Duodenal mucosa (tissue), 2 donors: ENCODE results near the gene EPHA5.

Experiments used
- H3K27ac ChIP-seq: one replicate; pipeline ENCODE4 v1.7.0; 2013; ENCODE audit warnings: low read depth, low read length
- H3K27me3 ChIP-seq, 2 donors: one replicate each; pipeline ENCODE4 v1.7.0; 2013; ENCODE audit warnings: low read length in 2 of 2, control low read depth in 1 of 2; ENCODE audit not compliant: insufficient read depth in 2 of 2, control insufficient read depth in 1 of 2
- H3K36me3 ChIP-seq, 2 donors: one replicate each; pipeline ENCODE4 v1.7.0; 2013; ENCODE audit warnings: low read length in 2 of 2, control low read depth in 1 of 2; ENCODE audit not compliant: insufficient read depth in 2 of 2, control insufficient read depth in 1 of 2
- H3K4me1 ChIP-seq, 2 donors: one replicate each; pipeline ENCODE4 v1.7.0; 2013; ENCODE audit warnings: low read length in 2 of 2, control low read depth in 1 of 2; ENCODE audit not compliant: insufficient read depth in 2 of 2, control insufficient read depth in 1 of 2
- H3K4me3 ChIP-seq, 2 donors: one replicate each; pipeline ENCODE4 v1.7.0; 2013; ENCODE audit warnings: low read length in 2 of 2, low read depth in 1 of 2
- H3K9ac ChIP-seq, 2 donors: one replicate each; pipeline ENCODE4 v1.7.0; 2013; ENCODE audit warnings: low read length in 2 of 2, low read depth in 1 of 2
- H3K9me3 ChIP-seq, 2 donors: one replicate each; pipeline ENCODE4 v1.7.0; 2013; ENCODE audit warnings: low read length in 2 of 2, control low read depth in 1 of 2; ENCODE audit not compliant: control insufficient read depth in 1 of 2

The EPHA5 gene

DNA sequence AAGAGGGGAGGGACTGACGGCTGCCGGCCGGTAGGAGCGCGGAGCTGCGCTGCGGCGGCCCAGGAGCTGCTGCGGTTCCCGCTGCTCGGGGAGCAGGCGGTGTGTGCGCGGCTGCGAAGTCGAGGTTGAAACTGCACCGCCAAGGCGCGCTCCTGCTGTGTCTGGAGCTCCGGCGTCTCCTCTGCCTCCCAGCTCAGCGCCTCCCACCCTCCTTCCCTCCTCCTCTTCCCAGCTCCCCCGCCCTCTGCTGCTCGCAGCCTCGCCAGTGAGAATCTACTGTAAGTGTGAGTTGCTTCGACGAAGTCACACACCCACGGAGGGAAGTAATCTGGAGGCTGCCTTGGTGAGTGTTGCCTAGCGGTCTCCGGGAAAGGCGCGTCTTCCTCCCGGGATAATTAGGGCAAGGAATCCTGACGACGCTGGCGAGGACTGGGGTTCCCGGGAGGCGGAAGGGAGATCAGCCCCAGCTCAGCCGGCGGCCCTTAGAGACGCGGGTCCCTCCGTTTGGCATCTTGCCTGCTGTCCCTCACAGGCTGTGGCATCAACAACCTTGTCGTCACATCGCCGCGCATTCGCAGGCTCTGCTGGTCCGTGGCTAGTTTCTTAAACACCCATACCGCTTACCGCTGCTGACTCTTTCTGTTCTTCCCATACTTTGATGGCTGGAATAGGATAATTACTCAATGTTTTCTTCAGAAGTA, at the start of gene EPHA5:
Gene EPHA5, minus strand, starts transcription at position 159 of the 701 bp plus-strand sequence. CDS start 747 bp downstream, outside the sequence.
- no peak within 1 kb of the TSS for H3K27ac ChIP-seq
- peaks cover 0 to 5% of the 10 kb centered on the region in 2 donors for H3K4me1 ChIP-seq
- no peak within 1 kb of the TSS for H3K9ac ChIP-seq
- no peaks in the 10 kb centered on the region for H3K36me3 ChIP-seq
- H3K9me3 ChIP-seq = no peaks in the 10 kb centered on the region
- H3K27me3 ChIP-seq = peaks cover 14 to 41% of the 10 kb centered on the region in 2 donors
- peak within 1 kb of the TSS; percentile 48 to 55 for H3K4me3 ChIP-seq

DNA sequence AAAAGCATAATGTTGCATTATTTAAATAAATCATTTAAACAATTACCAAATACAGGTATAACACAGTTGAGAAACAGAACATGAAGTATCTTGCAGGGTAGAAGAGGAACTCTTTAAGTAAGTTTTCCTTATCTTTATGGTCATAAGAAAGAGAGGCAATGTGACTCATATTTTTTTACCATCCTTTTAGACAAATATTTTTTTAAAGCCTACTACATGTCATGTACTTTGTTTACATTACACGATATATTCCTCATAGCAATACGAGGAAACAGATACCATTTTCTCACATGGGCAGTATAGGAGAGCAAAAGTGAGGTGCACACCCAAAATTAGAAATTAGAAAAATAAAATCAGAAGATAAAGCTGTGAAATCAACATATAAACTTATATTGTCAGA, 49.3 kb upstream of the EPHA5 start:
- Histone ChIP-seq H3K27me3 (no peaks in the 10 kb centered on the region), H3K27ac (no peak overlapping the region), H3K4me1 (no peaks in the 10 kb centered on the region), H3K36me3 (no peaks in the 10 kb centered on the region), H3K9ac (no peak overlapping the region), H3K4me3 (no peak overlapping the region), H3K9me3 (peaks cover 0 to 1% of the 10 kb centered on the region in 2 donors)

DNA sequence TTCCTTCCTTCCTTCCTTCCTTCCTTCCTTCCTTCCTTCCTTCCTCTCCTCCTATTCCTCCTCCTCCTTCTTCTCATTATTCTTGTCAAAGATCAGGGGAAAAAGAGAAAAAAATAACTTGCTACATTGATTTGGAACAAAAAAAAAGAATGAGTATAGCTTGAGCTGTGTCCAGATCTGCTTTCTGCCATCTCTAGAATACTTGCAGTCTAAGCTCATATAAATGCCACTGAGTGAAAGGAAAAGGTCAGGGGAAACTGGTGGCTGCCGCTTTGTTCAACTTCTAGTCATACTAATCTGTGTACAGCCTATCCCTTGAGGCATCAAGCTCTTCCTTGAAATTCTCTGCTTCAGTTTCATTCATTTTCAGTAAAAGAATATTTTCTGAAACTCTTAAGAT, 28.3 kb upstream of the EPHA5 start:
- Histone ChIP-seq H3K9ac (no peak overlapping the region), H3K27me3 (no peaks in the 10 kb centered on the region), H3K9me3 (no peaks in the 10 kb centered on the region), H3K4me1 (no peaks in the 10 kb centered on the region), H3K4me3 (no peak overlapping the region), H3K36me3 (no peaks in the 10 kb centered on the region), H3K27ac (no peak overlapping the region)

DNA sequence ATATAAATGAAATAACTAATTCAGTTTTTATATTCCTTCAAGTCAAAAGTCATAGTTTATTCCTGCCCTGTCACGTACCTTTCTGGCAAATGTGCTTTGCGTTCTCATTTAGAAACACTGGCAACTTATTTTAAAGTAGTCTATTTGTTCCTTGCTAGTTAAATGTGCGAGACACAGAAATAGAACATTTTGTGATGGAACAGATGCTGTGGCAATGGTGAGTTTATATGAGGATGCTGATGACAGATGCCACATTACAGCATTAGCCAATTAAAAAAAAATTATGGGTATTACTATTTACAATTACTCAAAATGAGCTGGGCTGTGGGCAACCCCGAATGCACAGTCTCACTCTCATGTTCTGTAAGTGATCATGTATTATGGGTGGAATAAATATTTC, 26.1 kb upstream of the EPHA5 start:
- Histone ChIP-seq H3K36me3 (no peaks in the 10 kb centered on the region), H3K4me1 (no peaks in the 10 kb centered on the region), H3K9ac (no peak overlapping the region), H3K9me3 (no peaks in the 10 kb centered on the region), H3K27me3 (no peaks in the 10 kb centered on the region), H3K27ac (no peak overlapping the region), H3K4me3 (no peak overlapping the region)

DNA sequence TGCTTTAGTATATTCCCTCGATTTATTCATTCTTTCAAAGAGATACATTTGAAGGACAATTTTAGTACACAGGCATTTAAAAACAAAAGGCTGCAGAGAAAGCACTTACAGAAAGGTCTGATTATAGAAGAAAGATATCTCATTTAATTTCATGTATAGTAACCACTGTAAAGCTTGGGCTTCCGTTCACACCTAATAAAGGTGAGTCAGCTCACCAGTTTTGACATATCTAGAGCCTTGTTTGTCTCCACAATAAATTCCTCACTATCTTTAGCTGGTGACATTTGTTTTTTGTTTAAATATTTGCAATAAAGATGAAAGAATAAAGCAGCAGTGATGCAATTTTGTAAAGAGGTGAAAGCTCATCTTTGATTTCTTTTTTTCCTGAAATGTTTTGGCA, 1.1 kb upstream of the EPHA5 start:
- Histone ChIP-seq H3K36me3 (no peaks in the 10 kb centered on the region), H3K27me3 (peaks cover 14 to 37% of the 10 kb centered on the region in 2 donors), H3K27ac (no peak overlapping the region), H3K9me3 (no peaks in the 10 kb centered on the region), H3K9ac (no peak overlapping the region), H3K4me3 (no peak overlapping the region), H3K4me1 (peaks cover 0 to 5% of the 10 kb centered on the region in 2 donors)

DNA sequence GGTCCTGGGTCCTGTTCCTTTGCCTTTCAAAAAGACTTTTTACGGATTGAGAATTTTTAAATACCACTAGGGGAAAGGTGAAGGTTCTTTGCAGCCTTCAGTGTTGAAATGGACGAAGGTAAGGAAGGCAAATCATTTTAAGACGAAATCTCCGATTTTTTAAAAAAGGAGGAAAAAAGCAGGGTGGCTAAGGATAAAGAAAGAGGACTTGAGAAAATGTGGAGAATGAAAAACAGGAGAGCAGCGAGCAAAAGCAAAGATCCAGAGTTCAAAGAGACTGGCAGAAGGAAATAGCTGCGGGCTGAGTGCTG, 314 bp downstream of the EPHA5 start:
- Histone ChIP-seq H3K4me1 (peaks cover 0 to 5% of the 10 kb centered on the region in 2 donors), H3K9ac (no peak overlapping the region), H3K36me3 (no peaks in the 10 kb centered on the region)

DNA sequence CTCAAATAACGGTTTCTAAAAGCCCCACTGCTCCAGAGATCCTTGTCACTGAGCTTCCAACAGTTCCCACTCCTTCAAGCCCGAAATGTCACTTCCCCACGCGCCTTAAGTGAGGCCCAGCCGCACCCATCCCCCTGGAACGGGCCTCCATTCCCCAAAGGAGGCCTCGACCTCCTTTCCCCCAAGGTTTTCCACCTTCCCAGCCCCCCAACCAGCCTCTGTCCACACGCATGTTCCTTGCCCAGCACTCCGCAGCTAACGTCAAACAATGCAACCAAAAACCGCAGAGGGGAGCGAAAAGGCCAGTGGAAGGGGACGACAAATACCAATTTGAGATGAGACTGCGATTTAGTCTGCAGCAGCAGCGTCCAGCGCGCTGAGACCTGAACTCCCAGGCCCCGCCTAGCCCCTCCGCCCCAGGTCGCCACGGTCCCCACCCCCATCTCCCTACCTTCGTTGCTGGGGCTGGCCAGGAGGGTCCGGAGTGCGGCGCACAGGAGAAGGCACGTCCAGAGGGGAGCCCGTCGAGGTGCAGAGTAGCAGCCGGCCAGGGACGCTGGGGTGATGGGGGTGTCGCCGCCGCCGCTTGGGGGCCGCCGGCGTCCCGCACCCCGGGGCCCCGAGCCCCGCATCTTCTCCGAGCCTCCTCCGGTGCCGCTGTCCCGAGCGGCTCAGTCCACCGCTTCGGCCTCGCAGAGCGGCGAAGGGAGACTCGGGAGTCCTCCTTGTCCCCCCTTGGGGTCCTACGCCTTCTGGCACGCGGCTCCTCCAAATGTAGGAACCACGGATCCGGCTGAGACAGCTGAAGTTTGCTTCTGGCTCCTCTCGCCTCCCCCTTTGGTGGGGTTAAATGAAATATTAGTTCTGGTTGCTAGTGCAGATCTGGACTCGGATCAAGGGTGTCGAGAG, 924 bp downstream of the EPHA5 start:
- H3K9me3 ChIP-seq = no peaks in the 10 kb centered on the region
- H3K27me3 ChIP-seq = peaks cover 14 to 41% of the 10 kb centered on the region in 2 donors
- no peaks in the 10 kb centered on the region for H3K36me3 ChIP-seq
- no peak overlapping the region for H3K27ac ChIP-seq
- peaks cover 0 to 5% of the 10 kb centered on the region in 2 donors for H3K4me1 ChIP-seq
- no peak overlapping the region for H3K9ac ChIP-seq
- peak overlapping the region in 1 of 2 donors; percentile 55 for H3K4me3 ChIP-seq

More for the DNA sequence above, 314 bp downstream of the EPHA5 start:
- H3K27me3 ChIP-seq = peaks cover 14 to 41% of the 10 kb centered on the region in 2 donors
- no peaks in the 10 kb centered on the region for H3K9me3 ChIP-seq
- no peak overlapping the region for H3K27ac ChIP-seq
- peak overlapping the region; percentile 48 to 55 for H3K4me3 ChIP-seq

DNA sequence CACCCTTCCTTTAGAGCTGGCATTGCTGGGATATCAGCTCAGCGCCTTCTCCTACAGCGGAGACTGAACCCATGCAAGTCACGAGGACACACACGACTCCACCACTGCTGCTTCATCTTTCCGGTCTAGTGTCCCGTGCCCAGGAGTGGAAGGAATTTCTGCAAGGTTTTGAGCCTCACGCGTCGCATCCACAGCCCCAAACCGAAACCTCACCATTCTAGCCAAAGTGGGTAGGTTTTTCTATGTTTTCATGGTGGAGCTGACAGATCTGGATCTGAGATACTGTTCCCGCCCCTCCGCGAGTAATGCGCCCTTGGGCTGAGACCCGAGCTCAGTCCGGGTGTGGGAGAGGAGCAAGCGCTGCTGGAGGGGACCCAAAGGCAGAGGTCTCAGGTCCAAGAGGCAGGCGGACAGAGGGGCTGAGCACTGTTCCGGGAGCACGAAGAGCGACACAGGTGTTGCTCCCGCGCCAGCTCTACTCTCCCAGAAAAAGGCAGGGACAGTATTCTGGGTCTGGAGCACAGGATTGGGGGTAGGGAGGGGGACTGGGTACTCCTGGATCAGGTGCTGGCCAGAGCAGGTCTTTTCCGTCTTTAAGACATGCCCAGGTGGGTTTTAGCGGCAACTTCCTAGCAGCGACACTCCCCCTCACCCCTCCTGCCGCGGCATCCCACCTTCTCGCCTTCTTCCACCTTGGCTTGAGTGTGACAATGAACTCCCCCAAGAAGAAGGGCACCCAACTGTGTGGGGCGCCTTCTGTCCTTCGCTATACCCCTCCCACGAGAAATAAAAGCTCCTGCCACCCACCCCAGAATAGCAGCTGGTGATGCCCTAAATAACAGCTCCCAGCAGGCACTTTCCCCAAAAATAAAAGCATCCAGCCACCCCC, 1.8 kb downstream of the EPHA5 start:
- Histone ChIP-seq H3K9me3 (no peaks in the 10 kb centered on the region), H3K4me1 (peaks cover 0 to 5% of the 10 kb centered on the region in 2 donors), H3K9ac (no peak overlapping the region), H3K27ac (no peak overlapping the region), H3K4me3 (peak overlapping the region in 1 of 2 donors; percentile 7), H3K36me3 (no peaks in the 10 kb centered on the region), H3K27me3 (peaks cover 14 to 41% of the 10 kb centered on the region in 2 donors)

DNA sequence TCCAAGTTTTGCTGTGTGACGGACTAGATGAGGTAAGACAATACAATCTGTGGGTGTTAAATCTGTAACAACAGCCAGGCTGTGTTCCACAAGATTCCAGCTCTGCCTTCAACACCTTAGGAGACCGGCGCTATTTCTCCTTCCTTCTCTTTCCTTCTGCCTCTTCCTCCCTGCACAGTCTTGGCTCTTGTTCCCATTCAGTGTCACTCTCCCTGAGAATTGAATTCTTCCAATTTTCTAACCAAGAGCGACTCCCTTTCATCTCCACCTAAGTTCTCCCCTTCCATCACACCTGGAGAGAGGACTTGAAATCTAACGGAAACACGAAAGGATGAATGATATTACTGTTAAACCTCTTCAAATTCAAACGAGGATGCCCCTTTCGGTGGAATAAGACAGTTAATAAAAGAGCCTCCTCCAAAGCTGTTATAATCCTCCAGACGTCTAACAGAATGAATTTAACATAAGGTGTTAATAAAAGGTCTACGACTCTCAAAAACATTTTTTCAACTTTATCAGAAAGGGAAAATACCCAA, 2.7 kb downstream of the EPHA5 start:
- Histone ChIP-seq H3K4me1 (peaks cover 0 to 5% of the 10 kb centered on the region in 2 donors), H3K27ac (no peak overlapping the region), H3K9me3 (no peaks in the 10 kb centered on the region), H3K9ac (no peak overlapping the region), H3K4me3 (no peak overlapping the region), H3K36me3 (no peaks in the 10 kb centered on the region), H3K27me3 (peaks cover 14 to 41% of the 10 kb centered on the region in 2 donors)
